Small intestine (tissue), 7 donors: Measurements from ENCODE around the gene ZSWIM6. TPM values are rescaled to one million over a fixed set of nuclear protein-coding genes. Genes with fewer than 3 reads are reported as not detected.
"Not testable (repeated sequence)": the region's sequence is repeated elsewhere in the genome, so short reads cannot be mapped to it uniquely, and the experiment has no call there.

Experiments used
- DNase-seq, 2 donors: peaks; one replicate each; pipeline versions ENCODE4 v3.0.0 to v3.0.0-alpha.2; 2013
- FAIRE-seq: peaks from 2 replicates; lab custom pipeline; 2012; peaks lifted over from hg19 to GRCh38; lab: Jason Lieb, UNC
- H3K27ac ChIP-seq, 3 donors: one replicate each; pipeline ENCODE4 v1.5.1; 2013; ENCODE audit warnings: low read length in 2 of 3, mild to moderate bottlenecking in 2 of 3, control low read depth in 1 of 3, inconsistent platforms in 1 of 3, low read depth in 1 of 3, moderate library complexity in 1 of 3
- H3K27me3 ChIP-seq, 3 donors: one replicate each; pipeline ENCODE4 v1.6.1; 2013; ENCODE audit warnings: low read length in 3 of 3, inconsistent platforms in 1 of 3; ENCODE audit not compliant: control insufficient read depth in 3 of 3, insufficient read depth in 3 of 3
- H3K36me3 ChIP-seq, 3 donors: one replicate each; pipeline ENCODE4 v1.6.1; 2013; ENCODE audit warnings: low read length in 3 of 3, inconsistent platforms in 1 of 3, low read depth in 1 of 3, mild to moderate bottlenecking in 1 of 3, moderate library complexity in 1 of 3; ENCODE audit not compliant: control insufficient read depth in 3 of 3, insufficient read depth in 2 of 3
- H3K4me1 ChIP-seq, 3 donors: one replicate each; pipeline ENCODE4 v1.6.1; 2013; ENCODE audit warnings: low read length in 2 of 3, inconsistent platforms in 1 of 3, low read depth in 1 of 3, mild to moderate bottlenecking in 1 of 3, moderate library complexity in 1 of 3; ENCODE audit not compliant: control insufficient read depth in 3 of 3, insufficient read depth in 2 of 3
- H3K4me3 ChIP-seq, 3 donors: one replicate each; pipeline ENCODE4 v1.5.1; 2013; ENCODE audit warnings: low read length in 3 of 3, control low read depth in 1 of 3, inconsistent platforms in 1 of 3, low read depth in 1 of 3, mild to moderate bottlenecking in 1 of 3, moderate library complexity in 1 of 3
- H3K9me3 ChIP-seq, 2 donors: one replicate each; pipeline ENCODE4 v1.6.1; 2013; ENCODE audit warnings: low read depth in 1 of 2, low read length in 1 of 2; ENCODE audit not compliant: control insufficient read depth in 2 of 2, insufficient read depth in 1 of 2
- WGBS, 3 donors: extraction: QIAGEN DNeasy Blood & Tissue Kit; methylation state at CpG; one replicate each; pipeline ENCODE4 v1.1.7; 2013; 5-methylcytosine and 5-hydroxymethylcytosine counted together
- polyA plus RNA-seq, 4 donors: library from polyadenylated mRNA; stranded (reverse) in 3 of 4; unstranded in 1 of 4; fragments of 200-250 nt in 3 of 4; fragments of 120-200 nt in 1 of 4; gene quantifications; one replicate each; pipeline versions ENCODE4 v1.2.1 to v1.2.3, GENCODE V29; 2013
- donor health status: healthy with polysubstance abuse.
- donor health status: control.
- donor health status: control.
- donor health status: Bipolar disorder and iron deficiency.
- donor health status: healthy.

Gene ZSWIM6
- polyA plus RNA-seq, 4 donors: 3.2 to 14.6 (median 4.2) TPM

GRCh38 chr5:61414806-61415205 lies 82.7 kb downstream of the ZSWIM6 start:
- no peak for FAIRE-seq
- Histone ChIP-seq H3K27me3 (no peaks in the 10 kb centered on the region), H3K36me3 (no peaks in the 10 kb centered on the region), H3K4me1 (peaks cover 2 to 6% (median 3%) of the 10 kb centered on the region in 3 donors), H3K4me3 (no peak overlapping the region), H3K27ac (no peak overlapping the region), H3K9me3 (no peaks in the 10 kb centered on the region)
- WGBS, 3 donors: 91 to 93% (median 91%) methylated on average over 6 of the region's 6 CpGs
- DNase-seq: no peak

GRCh38 chr5:61416010-61416409 lies 84.0 kb downstream of the ZSWIM6 start:
- Histone ChIP-seq H3K4me1 (peaks cover 2 to 6% (median 3%) of the 10 kb centered on the region in 3 donors), H3K36me3 (no peaks in the 10 kb centered on the region), H3K27ac (no peak overlapping the region), H3K27me3 (no peaks in the 10 kb centered on the region), H3K4me3 (no peak overlapping the region), H3K9me3 (no peaks in the 10 kb centered on the region)
- WGBS, 3 donors: 31 to 50% (median 36%) methylated on average over 5 of the region's 5 CpGs
- no peak for DNase-seq
- no peak for FAIRE-seq

GRCh38 chr5:61416420-61416819 lies 84.4 kb downstream of the ZSWIM6 start:
- Histone ChIP-seq H3K36me3 (no peaks in the 10 kb centered on the region), H3K27ac (no peak overlapping the region), H3K4me1 (peaks cover 2 to 6% (median 3%) of the 10 kb centered on the region in 3 donors), H3K9me3 (no peaks in the 10 kb centered on the region), H3K4me3 (no peak overlapping the region), H3K27me3 (no peaks in the 10 kb centered on the region)
- DNase-seq (no peak), FAIRE-seq (no peak)
- 70 to 78% (median 77%) methylated on average over 1 of the region's 1 CpG for WGBS, 3 donors

GRCh38 chr5:61417340-61417739 lies 85.3 kb downstream of the ZSWIM6 start:
- H3K36me3 ChIP-seq: no peaks in the 10 kb centered on the region
- FAIRE-seq (no peak), DNase-seq (no peak)
- WGBS, 3 donors: 66 to 78% (median 68%) methylated on average over 3 of the region's 3 CpGs
- H3K4me3 ChIP-seq: no peak overlapping the region
- H3K27me3 ChIP-seq: no peaks in the 10 kb centered on the region
- H3K9me3 ChIP-seq: no peaks in the 10 kb centered on the region
- no peak overlapping the region for H3K27ac ChIP-seq
- peaks cover 2 to 6% (median 3%) of the 10 kb centered on the region in 3 donors for H3K4me1 ChIP-seq

GRCh38 chr5:61417851-61418250 lies 85.8 kb downstream of the ZSWIM6 start:
- Histone ChIP-seq H3K4me3 (no peak overlapping the region), H3K27ac (no peak overlapping the region), H3K4me1 (peaks cover 2 to 6% (median 3%) of the 10 kb centered on the region in 3 donors), H3K27me3 (no peaks in the 10 kb centered on the region), H3K36me3 (no peaks in the 10 kb centered on the region), H3K9me3 (no peaks in the 10 kb centered on the region)
- WGBS, 3 donors: 61 to 82% (median 79%) methylated on average over 1 of the region's 1 CpG
- DNase-seq (no peak), FAIRE-seq (no peak)

GRCh38 chr5:61419106-61419505 lies 87.0 kb downstream of the ZSWIM6 start:
- Histone ChIP-seq H3K27ac (no peak overlapping the region), H3K9me3 (no peaks in the 10 kb centered on the region), H3K36me3 (no peaks in the 10 kb centered on the region), H3K27me3 (no peaks in the 10 kb centered on the region), H3K4me1 (peaks cover 2 to 6% (median 3%) of the 10 kb centered on the region in 3 donors), H3K4me3 (no peak overlapping the region)
- WGBS, 3 donors: 94 to 97% (median 97%) methylated on average over 2 of the region's 2 CpGs
- DNase-seq (no peak), FAIRE-seq (no peak)

- H3K4me3 ChIP-seq: no peak overlapping the region
- no peak for DNase-seq
- WGBS, 3 donors: 74 to 79% (median 79%) methylated on average over 1 of the region's 1 CpG
- peaks cover 0 to 5% (median 0%) of the 10 kb centered on the region in 3 donors for H3K36me3 ChIP-seq
- no peaks in the 10 kb centered on the region for H3K27me3 ChIP-seq
- H3K27ac ChIP-seq: no peak overlapping the region
- no peaks in the 10 kb centered on the region for H3K9me3 ChIP-seq
- peaks cover 2 to 6% (median 3%) of the 10 kb centered on the region in 3 donors for H3K4me1 ChIP-seq
- no peak for FAIRE-seq
Observed at GRCh38 chr5:61420016-61420415, 88.0 kb downstream of the ZSWIM6 start.

- not testable (repeated sequence) for H3K36me3 ChIP-seq, H3K4me3 ChIP-seq, H3K9me3 ChIP-seq, DNase-seq, H3K27me3 ChIP-seq, H3K27ac ChIP-seq, FAIRE-seq, H3K4me1 ChIP-seq
Observed at GRCh38 chr5:61421262-61421661, 89.2 kb downstream of the ZSWIM6 start.

- Histone ChIP-seq H3K9me3 (no peaks in the 10 kb centered on the region), H3K36me3 (peaks cover 0 to 5% (median 0%) of the 10 kb centered on the region in 3 donors), H3K4me1 (no peaks in the 10 kb centered on the region), H3K27ac (no peak overlapping the region), H3K27me3 (no peaks in the 10 kb centered on the region), H3K4me3 (no peak overlapping the region)
- DNase-seq (no peak), FAIRE-seq (no peak)
- 62 to 79% (median 73%) methylated on average over 3 of the region's 3 CpGs for WGBS, 3 donors
Observed at GRCh38 chr5:61423487-61424145, 91.6 kb downstream of the ZSWIM6 start.
